Stimulated activated CD8-positive, alpha-beta memory T cell treated with anti-CD3 and anti-CD28 coated beads, Interleukin-12 subunit alpha, Interleukin-12 subunit beta, amount 100 ng/mL, for 1 hour (primary cell): ENCODE measurements around the gene RAB5B.
"Not testable (repeated sequence)": the region's sequence is repeated elsewhere in the genome, so short reads cannot be mapped to it uniquely, and the experiment has no call there.

Experiments used
- DNase-seq: peaks from one replicate; pipeline ENCODE4 v3.0.0-alpha.2; 2020; ENCODE audit warnings: low read depth

RAB5B gene

GRCh38 chr12:55940065-55940732 lies 33.7 kb upstream of the RAB5B start:
- peak; percentile 81 for DNase-seq

DNA sequence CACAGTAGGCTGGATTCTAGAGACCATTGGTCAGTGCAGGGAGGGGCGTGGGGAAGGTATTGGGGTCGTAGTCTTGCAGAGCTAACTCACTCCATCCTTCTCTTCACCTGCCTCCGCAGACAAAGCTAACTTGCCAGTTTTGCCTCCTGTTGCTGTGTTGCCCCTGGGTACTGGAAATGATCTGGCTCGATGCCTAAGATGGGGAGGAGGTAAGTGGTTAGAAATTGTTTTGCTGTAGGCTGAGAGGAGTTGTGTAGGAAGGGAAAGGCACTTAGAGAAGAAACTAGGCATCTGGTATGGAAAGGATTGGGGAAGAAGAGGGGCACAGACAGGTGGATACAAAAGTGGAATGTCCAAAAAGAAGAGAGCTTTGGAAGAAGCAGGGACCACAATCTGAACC lies 31.8 kb upstream of the RAB5B start:
- no peak for DNase-seq

- no peak for DNase-seq
These were observed 31.2 kb upstream of the RAB5B start for GRCh38 chr12:55942577-55943136.

- no peak for DNase-seq
These were observed 27.3 kb upstream of the RAB5B start for GRCh38 chr12:55946553-55946952.

DNA sequence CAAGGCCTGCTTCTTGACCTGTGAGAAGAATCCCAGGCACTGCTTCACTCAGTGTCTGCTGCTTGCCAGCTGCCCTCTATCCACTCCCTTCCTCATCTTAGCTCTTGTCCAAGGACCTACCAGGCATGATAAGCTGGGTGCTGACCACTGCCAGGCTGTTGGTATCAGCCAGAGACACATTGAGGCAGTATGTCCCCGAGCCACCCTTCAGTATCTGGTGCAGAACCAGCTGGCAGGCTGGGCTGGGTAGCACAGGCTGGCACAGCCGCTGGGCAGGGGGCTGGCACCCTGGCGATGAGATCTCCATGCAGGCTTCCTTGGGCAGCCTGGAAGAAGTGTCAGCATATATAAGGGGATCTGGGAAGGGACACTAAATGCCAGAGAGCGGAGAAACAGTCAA lies 18.5 kb upstream of the RAB5B start:
- DNase-seq: no peak

GRCh38 chr12:55955800-55956508 lies 17.9 kb upstream of the RAB5B start:
- peak; percentile 30 for DNase-seq

DNA sequence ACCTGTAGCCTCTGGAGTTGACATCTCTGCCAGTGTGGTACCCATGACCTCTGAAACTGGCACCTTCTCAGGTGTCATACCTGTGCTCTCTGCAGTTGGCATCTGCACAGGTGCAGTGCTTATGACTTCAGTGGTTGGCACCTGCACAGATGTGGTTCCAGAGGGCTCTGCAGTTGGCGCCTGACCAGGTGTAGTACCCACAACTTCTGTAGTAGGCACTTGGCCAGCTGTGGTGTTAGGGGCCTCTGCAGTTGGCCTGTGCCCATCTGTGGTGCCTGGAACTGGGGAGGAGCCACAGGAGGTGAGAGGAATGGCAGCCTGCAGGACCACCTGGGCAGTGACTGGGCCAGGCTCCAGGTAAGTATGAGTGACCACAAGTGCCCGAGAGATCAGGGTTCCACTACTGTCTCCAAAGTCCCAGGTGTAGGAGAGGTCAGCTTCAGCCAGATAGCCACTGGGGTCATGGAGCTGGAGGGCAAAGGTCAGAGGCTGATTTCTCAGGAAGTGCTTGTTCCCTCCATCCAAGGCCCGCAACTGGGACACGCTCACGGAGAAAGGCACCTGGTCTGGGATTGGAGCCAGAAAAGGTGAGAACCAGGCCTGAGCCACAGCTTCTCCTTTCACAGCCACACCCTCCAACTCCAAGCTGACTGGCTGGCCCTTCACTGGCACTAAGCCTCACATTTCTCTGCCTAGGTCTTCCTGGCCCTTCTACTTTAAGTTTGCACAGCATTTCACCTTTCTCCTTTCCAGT lies 16.6 kb upstream of the RAB5B start:
- DNase-seq: no peak

- no peak for DNase-seq
These were observed 10.1 kb upstream of the RAB5B start for GRCh38 chr12:55963760-55964159.

DNA sequence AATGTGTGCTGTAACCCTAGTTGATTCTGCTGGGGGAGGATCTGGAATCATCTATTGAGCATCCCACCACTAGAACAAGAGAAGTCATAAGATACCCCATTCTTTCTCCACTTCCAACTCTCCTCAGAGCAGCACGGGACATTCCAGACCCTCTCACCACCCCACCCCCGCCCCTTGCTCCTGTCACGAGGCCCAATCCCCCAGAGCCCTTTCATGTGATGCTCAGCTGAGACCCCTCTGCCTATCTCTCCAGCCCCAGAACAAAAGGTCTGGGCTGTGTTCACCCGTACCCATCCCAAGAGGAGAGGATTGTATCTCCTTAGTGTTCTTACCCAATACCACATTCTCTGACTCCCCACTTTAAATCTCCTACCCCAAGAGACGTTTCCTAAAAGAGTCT lies 8.6 kb upstream of the RAB5B start:
- no peak for DNase-seq

DNA sequence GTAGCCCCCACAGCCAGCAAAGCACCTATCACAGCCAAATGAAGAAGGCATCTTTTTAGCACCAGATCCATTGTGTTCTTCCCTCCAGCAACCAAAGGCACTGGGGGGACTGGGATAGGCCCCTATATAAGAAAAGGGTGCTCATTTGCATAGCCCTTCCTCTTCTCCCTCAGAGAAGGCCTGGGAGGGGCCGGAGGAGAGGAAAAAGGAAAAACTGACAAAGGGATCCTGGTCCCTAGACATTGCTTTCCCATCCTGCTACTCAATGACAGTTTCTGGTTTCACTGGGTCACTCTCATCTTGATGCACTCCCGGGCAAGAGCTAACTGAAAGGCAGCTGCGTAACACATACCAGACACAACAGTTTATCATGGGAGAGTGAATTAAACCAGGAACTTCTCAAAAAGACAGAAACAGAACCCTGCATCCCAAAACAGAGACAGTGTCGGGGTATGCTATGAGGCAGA lies 7.9 kb upstream of the RAB5B start, which contains the start of gene PMEL:
Gene PMEL, minus strand, starts transcription at position 102 of the 467 bp plus-strand sequence. Its CDS starts 31 bp downstream, at position 71.
- DNase-seq: no peak

DNA sequence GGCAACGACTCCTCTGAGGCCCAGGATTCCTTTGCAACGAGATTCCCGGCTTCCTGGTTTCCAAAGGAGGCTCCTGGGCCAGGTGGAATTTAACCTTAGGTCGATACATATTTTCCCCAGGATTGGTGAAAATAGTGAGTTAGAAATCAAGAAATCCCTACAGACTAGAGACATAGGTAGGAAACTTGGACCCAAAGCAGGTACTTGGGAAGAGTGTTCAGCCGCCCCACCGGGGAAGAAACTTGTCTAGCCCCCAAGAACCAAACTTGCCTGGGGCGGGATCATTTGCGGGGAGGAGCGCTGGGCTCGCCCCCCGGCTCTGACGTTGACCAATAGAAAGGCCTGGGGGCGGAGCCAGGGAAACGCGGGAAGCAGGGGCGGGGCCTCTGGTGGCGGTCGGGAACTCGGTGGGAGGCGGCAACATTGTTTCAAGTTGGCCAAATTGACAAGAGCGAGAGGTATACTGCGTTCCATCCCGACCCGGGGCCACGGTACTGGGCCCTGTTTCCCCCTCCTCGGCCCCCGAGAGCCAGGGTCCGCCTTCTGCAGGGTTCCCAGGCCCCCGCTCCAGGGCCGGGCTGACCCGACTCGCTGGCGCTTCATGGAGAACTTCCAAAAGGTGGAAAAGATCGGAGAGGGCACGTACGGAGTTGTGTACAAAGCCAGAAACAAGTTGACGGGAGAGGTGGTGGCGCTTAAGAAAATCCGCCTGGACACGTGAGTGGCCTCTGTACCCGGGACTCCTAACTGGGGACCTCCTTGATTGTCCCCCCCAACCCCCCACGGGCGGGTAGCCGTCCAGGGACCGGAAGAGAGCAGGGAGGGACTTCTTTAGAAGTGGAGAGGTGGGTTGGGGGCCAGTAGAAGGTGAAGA lies 7.2 kb upstream of the RAB5B start, which contains the start of gene CDK2:
Gene CDK2, plus strand, starts transcription at position 423 of the 874 bp plus-strand sequence. Its CDS starts 179 bp downstream, at position 602.
- DNase-seq: peak; percentile 88

DNA sequence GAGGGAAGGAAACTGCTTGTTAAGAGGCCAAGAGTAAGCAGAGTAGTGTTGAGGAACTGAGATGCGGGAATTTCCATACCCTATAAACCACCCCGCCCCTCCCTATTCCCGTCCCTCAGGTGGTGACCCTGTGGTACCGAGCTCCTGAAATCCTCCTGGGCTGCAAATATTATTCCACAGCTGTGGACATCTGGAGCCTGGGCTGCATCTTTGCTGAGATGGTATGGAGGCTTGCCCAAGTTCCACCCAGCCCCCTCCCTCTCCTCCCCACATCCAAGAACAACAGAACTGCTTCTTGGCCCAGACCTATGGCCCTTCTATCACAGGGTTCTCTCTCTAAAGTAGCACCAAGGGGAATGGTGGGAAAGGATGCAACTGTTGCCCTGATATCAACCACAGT lies 4.5 kb upstream of the RAB5B start:
- DNase-seq: no peak

DNA sequence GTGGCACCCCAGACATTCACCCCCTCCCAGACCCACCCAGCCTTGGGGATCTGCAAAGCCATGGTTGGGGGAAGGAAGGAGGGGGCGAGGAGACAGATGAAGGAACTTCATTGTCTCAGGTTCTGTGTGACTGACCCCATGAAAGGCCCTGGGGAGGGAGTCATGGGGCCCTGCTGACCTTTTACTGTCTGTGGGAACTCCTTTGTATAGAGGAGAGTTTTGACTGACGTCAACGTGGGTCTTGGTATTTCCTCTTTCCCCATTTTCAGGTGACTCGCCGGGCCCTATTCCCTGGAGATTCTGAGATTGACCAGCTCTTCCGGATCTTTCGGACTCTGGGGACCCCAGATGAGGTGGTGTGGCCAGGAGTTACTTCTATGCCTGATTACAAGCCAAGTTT lies 3.1 kb upstream of the RAB5B start:
- DNase-seq: no peak

DNA sequence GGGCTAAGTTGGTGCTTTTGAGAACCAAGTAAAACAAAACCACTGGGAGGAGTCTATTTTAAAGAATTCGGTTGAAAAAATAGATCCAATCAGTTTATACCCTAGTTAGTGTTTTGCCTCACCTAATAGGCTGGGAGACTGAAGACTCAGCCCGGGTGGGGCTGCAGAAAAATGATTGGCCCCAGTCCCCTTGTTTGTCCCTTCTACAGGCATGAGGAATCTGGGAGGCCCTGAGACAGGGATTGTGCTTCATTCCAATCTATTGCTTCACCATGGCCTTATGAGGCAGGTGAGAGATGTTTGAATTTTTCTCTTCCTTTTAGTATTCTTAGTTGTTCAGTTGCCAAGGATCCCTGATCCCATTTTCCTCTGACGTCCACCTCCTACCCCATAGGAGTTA lies 1.8 kb upstream of the RAB5B start:
- no peak for DNase-seq

DNA sequence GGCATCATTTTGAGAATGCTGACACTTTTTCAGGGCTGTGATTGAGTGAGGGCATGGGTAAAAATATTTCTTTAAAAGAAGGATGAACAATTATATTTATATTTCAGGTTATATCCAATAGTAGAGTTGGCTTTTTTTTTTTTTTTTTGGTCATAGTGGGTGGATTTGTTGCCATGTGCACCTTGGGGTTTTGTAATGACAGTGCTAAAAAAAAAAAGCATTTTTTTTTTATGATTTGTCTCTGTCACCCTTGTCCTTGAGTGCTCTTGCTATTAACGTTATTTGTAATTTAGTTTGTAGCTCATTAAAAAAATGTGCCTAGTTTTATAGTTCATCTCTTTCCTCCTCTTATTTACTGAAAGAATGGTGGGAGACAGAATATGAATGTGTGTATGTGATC lies 1.4 kb upstream of the RAB5B start:
- DNase-seq: no peak

DNA sequence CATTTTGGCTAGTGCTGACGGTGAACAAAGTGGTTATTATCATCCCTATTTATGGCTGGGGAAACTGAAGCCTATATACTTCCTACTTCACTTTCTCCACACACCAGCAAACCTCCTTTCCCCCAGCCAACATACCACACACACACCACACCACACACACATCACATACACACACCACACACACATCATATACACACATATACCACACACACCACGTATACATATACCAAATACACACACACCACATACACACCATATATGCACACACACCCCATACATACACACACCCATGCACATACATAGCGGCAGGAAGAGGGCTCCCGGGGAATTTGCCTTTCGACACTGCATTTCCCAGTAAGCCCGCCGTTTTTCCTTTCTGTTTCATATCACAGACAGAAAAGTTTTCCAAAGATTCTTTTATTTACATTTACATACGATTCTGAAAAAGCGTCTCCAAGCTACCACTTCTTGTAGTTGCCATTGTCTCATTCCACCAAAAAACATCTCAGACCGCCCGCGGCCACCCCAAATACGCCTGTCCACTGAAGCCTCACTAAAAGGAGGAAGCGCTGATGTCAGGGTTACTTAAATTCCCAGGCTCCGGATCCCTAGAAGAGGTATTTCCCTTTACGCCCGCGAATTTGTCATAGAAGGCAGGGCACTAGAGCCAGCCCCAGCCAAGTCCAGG lies 823 bp upstream of the RAB5B start:
- DNase-seq: no peak

- DNase-seq: no peak
These were observed 441 bp downstream of the RAB5B start for GRCh38 chr12:55974308-55974730.

- no peak for DNase-seq
These were observed 4.5 kb downstream of the RAB5B start for GRCh38 chr12:55978393-55978792.

- DNase-seq: no peak
These were observed 5.2 kb downstream of the RAB5B start for GRCh38 chr12:55979069-55979468.

- not testable (repeated sequence) for DNase-seq
These were observed 8.0 kb downstream of the RAB5B start for GRCh38 chr12:55981882-55982281.
